ENCODE results near the gene SPATA6L. TPM values are rescaled to one million over a fixed set of nuclear protein-coding genes. Genes with fewer than 3 reads are reported as not detected.

SPATA6L gene
- total and polyA plus RNA-seq, 2 of the 4 experiments (the other 2 are of a cell fraction), result 0.18 to 0.84 TPM

GRCh38 chr9:4574657-4575243, 91.5 kb downstream of the SPATA6L start:
- Histone ChIP-seq H3K9ac (ENCODE audit: low read depth, low read length) (no peak overlapping the region), H2BK5ac (ENCODE audit: low read depth, low read length, poor library complexity, severe bottlenecking) (no peak overlapping the region), H3K14ac (replicated peaks; ENCODE audit: low read depth, low read length) (no peak overlapping the region), H4K8ac (ENCODE audit: low read depth in 2 of 2, low read length in 2 of 2) (no peak overlapping the region), H4K5ac (ENCODE audit: low read depth, low read length) (no peak overlapping the region), H3K9me3 (ENCODE audit: control insufficient read depth, insufficient read depth, low read length) (no peaks in the 10 kb centered on the region), H3K4ac (ENCODE audit: low read depth, low read length) (no peak overlapping the region), H2BK15ac (ENCODE audit: low read depth, low read length) (no peak overlapping the region), H3K18ac (ENCODE audit: low read depth, low read length) (no peak overlapping the region), H3K56ac (ENCODE audit: extremely low read depth, insufficient read depth, low read length) (no peak overlapping the region), H4K91ac (ENCODE audit: insufficient read depth, low read depth, low read length) (no peak overlapping the region), H3K36me3 (ENCODE audit: control insufficient read depth, insufficient read depth, low read length) (peaks cover 2% of the 10 kb centered on the region), H3K79me1 (ENCODE audit: low read depth in 1 of 2, low read length in 2 of 2) (no peaks in the 10 kb centered on the region), H3K4me1 (ENCODE audit: control insufficient read depth, insufficient read depth, low read length) (no peaks in the 10 kb centered on the region), H3K27me3 (ENCODE audit: control insufficient read depth, insufficient read depth, low read length) (peaks cover 3% of the 10 kb centered on the region; the same call in 1 of the 2 replicates), H4K20me1 (ENCODE audit: insufficient read depth, low read length) (no peaks in the 10 kb centered on the region), H3K4me2 (ENCODE audit: low read depth, low read length) (no peak overlapping the region), H3K23ac (ENCODE audit: low read depth, low read length) (no peak overlapping the region), H3K27ac (ENCODE audit: insufficient read depth, low read length) (no peak overlapping the region), H3K9me1 (ENCODE audit: insufficient read depth, low read length) (no peaks in the 10 kb centered on the region), H2AK9ac (replicated peaks; ENCODE audit: low read depth, low read length, poor library complexity) (no peak overlapping the region), H2AK5ac (ENCODE audit: low read depth, low read length) (no peak overlapping the region), H2BK120ac (ENCODE audit: low read depth, low read length) (no peak overlapping the region), H3K4me3 (ENCODE audit: insufficient read depth, low read depth, low read length) (no peak overlapping the region), H2BK20ac (ENCODE audit: low read depth, low read length) (no peak overlapping the region), H2AFZ (replicated peaks; ENCODE audit: low read length, poor library complexity) (no peak overlapping the region)
- ChIA-PET CTCF (no interaction called here), POLR2A (ENCODE audit: unreplicated experiment) (no interaction called here)
- ATAC-seq (ENCODE audit: low read depth) (no peak), DNase-seq (no peak)
- in situ Hi-C loops (cut with MboI; ENCODE audit: low sequenced_read_pairs), result no loop called here
- no TSS peak for BruUV-seq (replicated peaks)
- 100% methylated on average over 1 of the region's 7 CpGs; no CpG with 5 or more reads in 1 of the 2 experiments for WGBS, 2 experiments (ENCODE audit: extremely low coverage in 2 of 2, insufficient read length in 1 of 2)
- TF ChIP-seq CTCF (conservative IDR thresholded peaks at IDR 0.05; ENCODE audit: low read depth, low read length) (no peak), CEBPB (IDR thresholded peaks at IDR 0.05; ENCODE audit: low read depth, low read length) (no peak), RAD21 (IDR thresholded peaks at IDR 0.05; ENCODE audit: low read length) (no peak), MXI1 (IDR thresholded peaks at IDR 0.05; ENCODE audit: borderline replicate concordance, low read depth, low read length) (no peak), NFE2L2 (IDR thresholded peaks at IDR 0.05; ENCODE audit: low read depth, low read length) (no peak), FOS (IDR thresholded peaks at IDR 0.05; ENCODE audit: low read depth, low read length) (no peak), RCOR1 (IDR thresholded peaks at IDR 0.05; ENCODE audit: insufficient replicate concordance, low read length) (no peak), RFX5 (IDR thresholded peaks at IDR 0.05; ENCODE audit: low read depth, low read length) (no peak), MAZ (IDR thresholded peaks at IDR 0.05; ENCODE audit: borderline replicate concordance, low read depth, low read length) (no peak), BHLHE40 (IDR thresholded peaks at IDR 0.05; ENCODE audit: low read depth, low read length) (no peak), POLR2A (IDR thresholded peaks at IDR 0.05; ENCODE audit: low read depth, low read length) (no peak), CHD1 (IDR thresholded peaks at IDR 0.05; ENCODE audit: low read depth, low read length) (no peak), MAFK (IDR thresholded peaks at IDR 0.05; ENCODE audit: low read depth, low read length) (no peak)
- dilution Hi-C loops (cut with HindIII; ENCODE audit: low sequenced_read_pairs, unreplicated experiment), result no loop called here
- intact Hi-C loops (cut with micrococcal nuclease), result loop anchor here (10.0 kb wide), 1 partner anchor 60 kb away; no protein-coding TSS in a partner anchor
